Fibroblast of villous mesenchyme (primary cell): ENCODE results near the gene POLR2F. TPM values are rescaled to one million over a fixed set of nuclear protein-coding genes. Genes with fewer than 3 reads are reported as not detected.

Experiments
- DNase-seq: peaks from one replicate; pipeline ENCODE4 v3.0.0-alpha.2; 2010; ENCODE audit warnings: low read depth
- H3K4me3 ChIP-seq: 2 replicates; pipeline ENCODE4 v1.5.1; 2011; ENCODE audit warnings: low read depth, mild to moderate bottlenecking, low read length
- CTCF ChIP-seq: IDR thresholded peaks from 2 replicates; pipeline ENCODE4 v1.5.1; 2012; ENCODE audit warnings: low read depth, mild to moderate bottlenecking, low read length; ENCODE audit not compliant: insufficient read depth
- total RNA-seq: library from RNA; depleted of rRNA; stranded (reverse); fragments of >200 nt; gene quantifications from 2 replicates; pipeline ENCODE4 v1.2.3, GENCODE V29; 2012

Gene POLR2F
- total RNA-seq, 1 donor: 28.9 TPM

- DNase-seq: no peak
- no peak for TF ChIP-seq CTCF
These were observed 28.2 kb upstream of the POLR2F start for GRCh38 chr22:37925330-37925729.

DNA sequence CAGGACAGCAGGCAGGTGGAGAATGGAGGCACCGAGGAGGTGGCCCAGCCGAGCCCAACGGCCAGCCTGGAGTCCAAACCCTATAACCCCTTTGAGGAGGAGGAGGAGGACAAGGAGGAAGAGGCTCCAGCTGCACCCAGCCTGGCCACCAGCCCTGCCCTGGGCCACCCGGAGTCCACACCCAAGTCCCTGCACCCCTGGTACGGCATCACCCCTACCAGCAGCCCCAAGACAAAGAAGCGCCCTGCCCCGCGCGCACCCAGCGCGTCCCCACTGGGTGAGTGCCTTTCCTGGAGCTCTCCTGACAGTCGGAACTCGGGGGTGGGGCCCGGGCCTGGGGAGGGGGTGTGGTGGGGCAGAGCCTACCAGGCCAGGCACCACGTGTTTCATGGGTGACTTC lies 27.7 kb upstream of the POLR2F start:
- no peak for DNase-seq
- no peak overlapping the region for H3K4me3 ChIP-seq
- no peak for TF ChIP-seq CTCF

More at GRCh38 chr22:37925330-37925729, 28.2 kb upstream of the POLR2F start:
- H3K4me3 ChIP-seq: no peak overlapping the region

DNA sequence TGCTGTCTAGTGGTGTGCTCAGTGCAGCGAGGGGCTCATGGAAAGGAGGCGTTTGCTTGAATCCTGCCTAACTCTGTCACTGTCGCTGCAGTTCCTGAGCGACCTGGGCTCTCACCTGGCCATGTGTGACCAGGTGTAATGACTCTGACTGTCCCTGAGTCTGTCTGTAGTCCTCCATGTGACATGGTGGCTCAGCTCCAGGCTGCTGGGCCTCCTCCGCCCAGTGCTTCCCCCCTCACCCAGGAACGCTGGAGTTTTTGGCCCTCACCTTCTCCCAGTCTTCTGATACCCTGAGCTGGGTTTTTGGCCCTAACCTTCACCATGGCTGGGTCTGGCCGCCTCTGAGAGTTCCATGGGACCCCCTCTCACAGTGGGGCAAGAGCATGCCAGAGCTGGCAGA lies 27.1 kb upstream of the POLR2F start:
- H3K4me3 ChIP-seq: no peak overlapping the region
- no peak for DNase-seq
- TF ChIP-seq CTCF: no peak

DNA sequence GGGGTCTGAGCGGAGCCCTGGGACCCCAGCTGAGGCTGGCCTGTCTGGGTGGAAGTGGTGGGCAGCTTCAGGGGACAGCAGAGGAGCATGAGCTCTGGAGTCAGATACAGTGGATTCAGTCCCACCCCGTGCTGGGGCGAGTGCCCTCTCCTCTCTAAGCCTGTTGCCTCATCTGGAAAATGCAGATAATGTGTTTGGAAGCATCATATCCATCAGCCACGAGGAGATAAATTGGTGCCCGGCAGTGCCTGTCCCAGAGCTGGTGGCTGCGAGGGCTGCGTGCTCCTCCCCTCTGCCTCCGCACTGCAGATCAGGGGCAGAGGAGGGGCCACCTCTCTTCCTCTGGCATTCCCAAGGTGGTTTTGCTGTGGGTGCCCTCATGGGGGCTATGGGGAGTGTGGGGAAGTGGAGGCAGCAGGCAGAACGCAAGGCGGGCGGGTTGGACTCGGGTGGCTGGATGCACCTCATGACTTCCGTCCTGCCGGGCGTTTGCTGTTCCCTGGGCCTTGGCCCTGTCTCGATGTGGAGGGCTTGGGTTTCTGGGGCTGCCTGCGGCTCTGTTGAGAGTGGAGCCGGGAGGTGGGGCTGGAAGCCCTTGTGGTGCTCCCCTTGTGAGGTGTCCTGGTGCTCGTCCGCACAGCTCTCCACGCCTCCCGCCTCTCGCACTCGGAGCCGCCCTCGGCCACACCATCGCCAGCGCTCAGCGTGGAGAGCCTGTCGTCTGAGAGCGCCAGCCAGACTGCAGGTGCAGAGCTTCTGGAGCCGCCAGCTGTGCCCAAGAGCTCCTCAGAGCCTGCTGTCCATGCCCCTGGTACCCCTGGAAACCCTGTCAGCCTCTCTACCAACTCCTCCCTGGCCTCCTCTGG lies 26.5 kb upstream of the POLR2F start:
- no peak for TF ChIP-seq CTCF

GRCh38 chr22:37927637-37927936 lies 25.9 kb upstream of the POLR2F start:
- no peak for DNase-seq
- H3K4me3 ChIP-seq: no peak overlapping the region
- no peak for TF ChIP-seq CTCF

More for the DNA sequence above, 26.5 kb upstream of the POLR2F start:
- DNase-seq: no peak
- H3K4me3 ChIP-seq: no peak overlapping the region

GRCh38 chr22:37929390-37929789 lies 24.1 kb upstream of the POLR2F start:
- no peak for TF ChIP-seq CTCF
- H3K4me3 ChIP-seq: no peak overlapping the region
- DNase-seq: no peak
